ENCODE data around the gene DNAH10. TPM values are rescaled to one million over a fixed set of nuclear protein-coding genes. Genes with fewer than 3 reads are reported as not detected.

Gene DNAH10
- total and polyA plus RNA-seq, 2 of the 4 experiments (the other 2 are of a cell fraction) = 0.18 to 0.22 TPM

GRCh38 chr12:123717350-123717749 lies 44.8 kb upstream of the DNAH10 start:
- peaks cover 3% of the 10 kb centered on the region for H3K4me1 ChIP-seq (ENCODE audit: control insufficient read depth, insufficient read depth, low read length)
- H2BK20ac ChIP-seq (ENCODE audit: low read depth, low read length) = no peak overlapping the region
- H3K4me3 ChIP-seq (ENCODE audit: insufficient read depth, low read depth, low read length) = no peak overlapping the region
- no CpG with 5 or more reads among the region's 3 CpGs for WGBS, 2 experiments (ENCODE audit: extremely low coverage in 2 of 2, insufficient read length in 1 of 2)
- intact Hi-C loops (cut with micrococcal nuclease) = no loop called here
- H3K56ac ChIP-seq (ENCODE audit: extremely low read depth, insufficient read depth, low read length) = no peak overlapping the region
- no peak for ATAC-seq (ENCODE audit: low read depth)
- H4K5ac ChIP-seq (ENCODE audit: low read depth, low read length) = no peak overlapping the region
- H3K9me1 ChIP-seq (ENCODE audit: insufficient read depth, low read length) = peaks cover 5% of the 10 kb centered on the region; the same call in 1 of the 2 replicates
- no peak overlapping the region for H3K9ac ChIP-seq (ENCODE audit: low read depth, low read length)
- H2BK15ac ChIP-seq (ENCODE audit: low read depth, low read length) = no peak overlapping the region
- no peak overlapping the region for H3K18ac ChIP-seq (ENCODE audit: low read depth, low read length)
- peaks cover 11% of the 10 kb centered on the region for H3K36me3 ChIP-seq (ENCODE audit: control insufficient read depth, insufficient read depth, low read length)
- H3K79me1 ChIP-seq (ENCODE audit: low read depth in 1 of 2, low read length in 2 of 2) = peaks cover 18 to 41% of the 10 kb centered on the region in 2 experiments
- H2BK5ac ChIP-seq (ENCODE audit: low read depth, low read length, poor library complexity, severe bottlenecking) = no peak overlapping the region
- no peak overlapping the region for H2BK120ac ChIP-seq (ENCODE audit: low read depth, low read length)
- H3K27ac ChIP-seq (ENCODE audit: insufficient read depth, low read length) = no peak overlapping the region
- dilution Hi-C loops (cut with HindIII; ENCODE audit: low sequenced_read_pairs, unreplicated experiment) = no loop called here
- H2AK5ac ChIP-seq (ENCODE audit: low read depth, low read length) = no peak overlapping the region
- H3K14ac ChIP-seq (replicated peaks; ENCODE audit: low read depth, low read length) = no peak overlapping the region
- no peak overlapping the region for H2AFZ ChIP-seq (replicated peaks; ENCODE audit: low read length, poor library complexity)
- no peak overlapping the region for H2AK9ac ChIP-seq (replicated peaks; ENCODE audit: low read depth, low read length, poor library complexity)
- no peak overlapping the region for H3K23ac ChIP-seq (ENCODE audit: low read depth, low read length)
- no peak overlapping the region for H3K4ac ChIP-seq (ENCODE audit: low read depth, low read length)
- no peaks in the 10 kb centered on the region for H3K27me3 ChIP-seq (ENCODE audit: control insufficient read depth, insufficient read depth, low read length)
- no TSS peak for BruUV-seq (replicated peaks)
- in situ Hi-C loops (cut with MboI; ENCODE audit: low sequenced_read_pairs) = no loop called here
- CTCF ChIA-PET = interaction anchor here (0.6 kb wide), 1 partner anchor 35 kb away, joined by 4 read pairs; no protein-coding TSS in a partner anchor
- no peak overlapping the region for H4K91ac ChIP-seq (ENCODE audit: insufficient read depth, low read depth, low read length)
- no peaks in the 10 kb centered on the region; the same call in none of the 2 replicates for H4K20me1 ChIP-seq (ENCODE audit: insufficient read depth, low read length)
- DNase-seq = no peak
- no peaks in the 10 kb centered on the region for H3K9me3 ChIP-seq (ENCODE audit: control insufficient read depth, insufficient read depth, low read length)
- no peak overlapping the region for H3K4me2 ChIP-seq (ENCODE audit: low read depth, low read length)
- POLR2A ChIA-PET (ENCODE audit: unreplicated experiment) = no interaction called here
- no peak for TF ChIP-seq CEBPB (IDR thresholded peaks at IDR 0.05; ENCODE audit: low read depth, low read length)
- TF ChIP-seq USF2 (IDR thresholded peaks at IDR 0.05; ENCODE audit: low read depth, low read length) = no peak
- no peak for TF ChIP-seq RAD21 (IDR thresholded peaks at IDR 0.05; ENCODE audit: low read length)
- H4K8ac ChIP-seq (ENCODE audit: low read depth in 2 of 2, low read length in 2 of 2) = no peak overlapping the region
